ENCODE measurements around the gene TNMD. TPM values are rescaled to one million over a fixed set of nuclear protein-coding genes. Genes with fewer than 3 reads are reported as not detected.
A peak's percentile ranks its signal among the peaks of the same experiment; 100 is the strongest.

Gene TNMD
- total and polyA plus RNA-seq, 2 experiments from 2014 or later, result 1.1 to 4.8 TPM

DNA sequence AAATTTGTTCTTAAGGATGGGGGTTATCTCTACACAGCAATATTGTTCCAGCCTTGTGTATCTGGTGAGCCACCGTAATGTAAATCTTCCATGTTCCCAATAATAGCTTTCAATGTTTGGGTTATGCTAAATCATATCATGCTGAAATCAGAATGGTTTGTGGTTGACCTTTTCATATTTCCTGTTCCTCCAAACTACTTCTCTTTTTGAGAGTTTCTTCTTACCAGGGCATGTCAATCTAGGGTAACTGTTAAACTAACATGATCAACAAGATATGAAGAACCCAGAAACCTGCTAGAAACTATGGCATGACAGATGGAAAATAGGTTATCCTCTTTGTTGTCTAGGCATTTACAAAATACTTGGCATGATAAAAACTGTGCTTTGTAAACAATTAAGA is 22.0 kb downstream of the TNMD start:
- WGBS (ENCODE audit: low lambda C conversion rate, missing lambda C conversion rate), result 70% methylated on average over 1 of the region's 1 CpG
- TF ChIP-seq EZH2 (IDR thresholded peaks at IDR 0.05; ENCODE audit: borderline replicate concordance), result no peak
- no peak for TF ChIP-seq EZH2phosphoT487 (IDR thresholded peaks at IDR 0.05; ENCODE audit: low read depth, severe bottlenecking, unreplicated experiment)

DNA sequence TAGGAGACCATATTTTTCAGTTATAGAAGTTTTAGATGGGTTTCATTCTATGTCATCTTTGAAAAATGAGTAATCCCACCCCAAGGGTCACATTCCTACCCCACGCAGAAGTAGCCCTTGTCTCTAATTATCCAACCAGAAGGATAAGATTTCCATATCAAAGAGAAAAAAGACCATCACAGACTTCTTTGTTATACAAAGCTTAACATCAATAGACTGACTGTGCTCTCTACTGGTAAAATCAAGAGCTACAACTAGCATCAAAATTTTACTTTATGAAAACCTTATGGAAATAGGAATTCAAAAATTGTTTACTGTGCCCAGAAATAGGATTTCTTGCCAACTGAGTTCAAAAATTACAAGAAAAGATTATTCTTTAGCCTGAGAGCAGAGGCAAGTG is 24.9 kb downstream of the TNMD start:
- TF ChIP-seq, protein P1, sequence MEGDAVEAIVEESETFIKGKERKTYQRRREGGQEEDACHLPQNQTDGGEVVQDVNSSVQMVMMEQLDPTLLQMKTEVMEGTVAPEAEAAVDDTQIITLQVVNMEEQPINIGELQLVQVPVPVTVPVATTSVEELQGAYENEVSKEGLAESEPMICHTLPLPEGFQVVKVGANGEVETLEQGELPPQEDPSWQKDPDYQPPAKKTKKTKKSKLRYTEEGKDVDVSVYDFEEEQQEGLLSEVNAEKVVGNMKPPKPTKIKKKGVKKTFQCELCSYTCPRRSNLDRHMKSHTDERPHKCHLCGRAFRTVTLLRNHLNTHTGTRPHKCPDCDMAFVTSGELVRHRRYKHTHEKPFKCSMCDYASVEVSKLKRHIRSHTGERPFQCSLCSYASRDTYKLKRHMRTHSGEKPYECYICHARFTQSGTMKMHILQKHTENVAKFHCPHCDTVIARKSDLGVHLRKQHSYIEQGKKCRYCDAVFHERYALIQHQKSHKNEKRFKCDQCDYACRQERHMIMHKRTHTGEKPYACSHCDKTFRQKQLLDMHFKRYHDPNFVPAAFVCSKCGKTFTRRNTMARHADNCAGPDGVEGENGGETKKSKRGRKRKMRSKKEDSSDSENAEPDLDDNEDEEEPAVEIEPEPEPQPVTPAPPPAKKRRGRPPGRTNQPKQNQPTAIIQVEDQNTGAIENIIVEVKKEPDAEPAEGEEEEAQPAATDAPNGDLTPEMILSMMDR (IDR thresholded peaks at IDR 0.05; ENCODE audit: poor library complexity), result peak; percentile 44
- TF ChIP-seq EZH2phosphoT487 (IDR thresholded peaks at IDR 0.05; ENCODE audit: low read depth, severe bottlenecking, unreplicated experiment), result no peak
- 21% methylated on average over 1 of the region's 1 CpG for WGBS (ENCODE audit: low lambda C conversion rate, missing lambda C conversion rate)

More for the DNA sequence above, 22.0 kb downstream of the TNMD start:
- Histone ChIP-seq H3K27ac (no peak overlapping the region), H3K4me3 (no peak overlapping the region), H3K9me2 (replicated peaks; ENCODE audit: insufficient read depth) (no peaks in the 10 kb centered on the region), H3K4me2 (no peak overlapping the region), H3K27me3 (no peaks in the 10 kb centered on the region), H3K9me3 (ENCODE audit: low read depth) (no peaks in the 10 kb centered on the region), H4K20me1 (ENCODE audit: insufficient read depth, poor library complexity, severe bottlenecking) (no peaks in the 10 kb centered on the region), H2AFZ (no peak overlapping the region), H3K36me3 (replicated peaks; ENCODE audit: insufficient read depth, low read depth) (no peaks in the 10 kb centered on the region), H3K79me2 (no peaks in the 10 kb centered on the region), H3K4me1 (ENCODE audit: insufficient read depth) (no peaks in the 10 kb centered on the region)
- no peak for DNase-seq (ENCODE audit: low spot score)

DNA sequence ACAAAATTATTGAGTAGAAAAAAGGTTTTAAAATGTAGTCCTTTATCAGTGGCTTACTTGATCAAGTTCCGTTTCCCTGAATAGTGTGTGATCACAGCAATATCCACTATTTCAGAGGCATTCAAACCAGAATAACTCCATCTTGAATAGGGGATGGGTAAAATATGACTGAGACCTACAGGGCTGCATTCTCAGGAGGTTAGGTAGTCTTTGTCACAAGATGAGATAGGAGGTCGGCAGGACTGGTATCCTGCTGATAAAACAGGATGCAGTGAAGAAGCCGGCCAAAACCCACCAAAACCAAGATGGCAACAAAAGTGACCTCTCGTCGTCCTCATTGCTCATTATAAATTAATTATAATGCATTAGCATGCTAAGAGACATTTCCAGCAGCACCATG is 27.2 kb downstream of the TNMD start:
- Histone ChIP-seq H2AFZ (no peak overlapping the region), H3K79me2 (no peaks in the 10 kb centered on the region)
- TF ChIP-seq EZH2 (IDR thresholded peaks at IDR 0.05; ENCODE audit: borderline replicate concordance) (no peak), EZH2phosphoT487 (IDR thresholded peaks at IDR 0.05; ENCODE audit: low read depth, severe bottlenecking, unreplicated experiment) (no peak)
- TF ChIP-seq, protein P1 (IDR thresholded peaks at IDR 0.05; ENCODE audit: poor library complexity), result no peak

More for the DNA sequence above, 24.9 kb downstream of the TNMD start:
- H2AFZ ChIP-seq, result no peak overlapping the region
- no peak overlapping the region for H3K4me3 ChIP-seq
- no peaks in the 10 kb centered on the region for H3K79me2 ChIP-seq
- H3K9me2 ChIP-seq (replicated peaks; ENCODE audit: insufficient read depth), result no peaks in the 10 kb centered on the region
- no peaks in the 10 kb centered on the region for H3K36me3 ChIP-seq (replicated peaks; ENCODE audit: insufficient read depth, low read depth)
- no peak for DNase-seq (ENCODE audit: low spot score)
- H3K27ac ChIP-seq, result no peak overlapping the region
- H3K9me3 ChIP-seq (ENCODE audit: low read depth), result no peaks in the 10 kb centered on the region
- H3K4me1 ChIP-seq (ENCODE audit: insufficient read depth), result no peaks in the 10 kb centered on the region
- no peaks in the 10 kb centered on the region for H3K27me3 ChIP-seq
- H3K4me2 ChIP-seq, result no peak overlapping the region
- H4K20me1 ChIP-seq (ENCODE audit: insufficient read depth, poor library complexity, severe bottlenecking), result no peaks in the 10 kb centered on the region

DNA sequence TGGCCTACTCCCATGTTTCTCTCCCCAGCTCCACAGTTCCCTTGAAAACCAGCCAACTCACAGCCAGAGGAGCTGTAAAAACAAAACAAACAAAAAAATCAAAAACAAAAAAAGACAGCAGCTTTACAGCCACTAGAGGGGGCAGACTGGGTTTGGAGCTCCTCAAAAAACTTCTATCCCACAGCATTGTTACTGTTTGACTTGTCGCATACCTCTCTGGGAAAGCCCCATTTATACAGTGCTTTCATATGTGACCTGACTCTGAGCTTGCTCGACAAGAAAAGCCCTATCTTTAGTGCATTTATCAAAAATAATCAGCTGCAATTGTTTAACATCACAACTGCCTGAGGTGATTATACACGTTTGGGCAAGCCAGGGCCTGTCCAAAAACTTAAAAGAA is 30.3 kb downstream of the TNMD start:
- H2AFZ ChIP-seq, result no peak overlapping the region
- H3K27me3 ChIP-seq, result no peaks in the 10 kb centered on the region
- H3K4me1 ChIP-seq (ENCODE audit: insufficient read depth), result no peaks in the 10 kb centered on the region
- TF ChIP-seq EZH2phosphoT487 (IDR thresholded peaks at IDR 0.05; ENCODE audit: low read depth, severe bottlenecking, unreplicated experiment) (no peak), EZH2 (IDR thresholded peaks at IDR 0.05; ENCODE audit: borderline replicate concordance) (no peak)
- TF ChIP-seq, protein P1 (IDR thresholded peaks at IDR 0.05; ENCODE audit: poor library complexity), result peak; percentile 54
- H3K36me3 ChIP-seq (replicated peaks; ENCODE audit: insufficient read depth, low read depth), result no peaks in the 10 kb centered on the region
- no peaks in the 10 kb centered on the region for H4K20me1 ChIP-seq (ENCODE audit: insufficient read depth, poor library complexity, severe bottlenecking)
- H3K9me3 ChIP-seq (ENCODE audit: low read depth), result no peaks in the 10 kb centered on the region
- no peak overlapping the region for H3K4me3 ChIP-seq
- no peaks in the 10 kb centered on the region for H3K79me2 ChIP-seq
- no peaks in the 10 kb centered on the region for H3K9me2 ChIP-seq (replicated peaks; ENCODE audit: insufficient read depth)
- WGBS (ENCODE audit: low lambda C conversion rate, missing lambda C conversion rate), result 29% methylated on average over 3 of the region's 3 CpGs
- H3K27ac ChIP-seq, result peak overlapping the region; percentile 4
- DNase-seq (ENCODE audit: low spot score), result peak; percentile 55
- no peak overlapping the region for H3K4me2 ChIP-seq

More for the DNA sequence above, 27.2 kb downstream of the TNMD start:
- no peak overlapping the region for H3K4me3 ChIP-seq
- H3K27me3 ChIP-seq, result no peaks in the 10 kb centered on the region
- no peak overlapping the region for H3K4me2 ChIP-seq
- no peaks in the 10 kb centered on the region for H3K4me1 ChIP-seq (ENCODE audit: insufficient read depth)
- no peaks in the 10 kb centered on the region for H4K20me1 ChIP-seq (ENCODE audit: insufficient read depth, poor library complexity, severe bottlenecking)
- H3K36me3 ChIP-seq (replicated peaks; ENCODE audit: insufficient read depth, low read depth), result no peaks in the 10 kb centered on the region
- no peak for DNase-seq (ENCODE audit: low spot score)
- H3K9me3 ChIP-seq (ENCODE audit: low read depth), result no peaks in the 10 kb centered on the region
- H3K27ac ChIP-seq, result no peak overlapping the region
- no peaks in the 10 kb centered on the region for H3K9me2 ChIP-seq (replicated peaks; ENCODE audit: insufficient read depth)
- WGBS (ENCODE audit: low lambda C conversion rate, missing lambda C conversion rate), result 73% methylated on average over 5 of the region's 5 CpGs
